BLaER1 treated with 17β-estradiol and CSF1 and Interleukin-3, amounts not matched to agents 10 nM and 100 nM (cell line): ENCODE measurements around the gene RBM38.

Experiments used
- H3K27ac ChIP-seq, 11 experiments: shearing (Covaris generic); formaldehyde crosslinking; 2 replicates each; pipeline ENCODE4 v1.8.1; 2022
- H3K27me3 ChIP-seq, 11 experiments: shearing (Covaris generic); formaldehyde crosslinking; 2 replicates each; pipeline ENCODE4 v1.8.1; 2022
- H3K36me3 ChIP-seq, 11 experiments: shearing (Covaris generic); formaldehyde crosslinking; 2 replicates each; pipeline ENCODE4 v1.8.1; 2022
- H3K4me1 ChIP-seq, 10 experiments: shearing (Covaris generic); formaldehyde crosslinking; 2 replicates each; pipeline ENCODE4 v1.8.1; 2022
- H3K4me2 ChIP-seq, 11 experiments: shearing (Covaris generic); formaldehyde crosslinking; 2 replicates each; pipeline ENCODE4 v1.8.1; 2022
- H3K4me3 ChIP-seq, 10 experiments: shearing (Covaris generic); formaldehyde crosslinking; 2 replicates each; pipeline ENCODE4 v1.8.1; 2022
- H3K9ac ChIP-seq, 11 experiments: shearing (Covaris generic); formaldehyde crosslinking; 2 replicates each; pipeline ENCODE4 v1.8.1; 2022
- H3K9me3 ChIP-seq, 11 experiments: shearing (Covaris generic); formaldehyde crosslinking; replicated peaks in 1 of 11; 2 replicates each; pipeline ENCODE4 v1.8.1; 2022
- H4K20me1 ChIP-seq, 11 experiments: shearing (Covaris generic); formaldehyde crosslinking; 2 replicates each; pipeline ENCODE4 v1.8.1; 2022
- Cebpa-rat ChIP-seq, 11 experiments: shearing (Covaris generic); IDR thresholded peaks; 2 replicates each; pipeline ENCODE4 v1.8.1; 2022

Gene RBM38

DNA sequence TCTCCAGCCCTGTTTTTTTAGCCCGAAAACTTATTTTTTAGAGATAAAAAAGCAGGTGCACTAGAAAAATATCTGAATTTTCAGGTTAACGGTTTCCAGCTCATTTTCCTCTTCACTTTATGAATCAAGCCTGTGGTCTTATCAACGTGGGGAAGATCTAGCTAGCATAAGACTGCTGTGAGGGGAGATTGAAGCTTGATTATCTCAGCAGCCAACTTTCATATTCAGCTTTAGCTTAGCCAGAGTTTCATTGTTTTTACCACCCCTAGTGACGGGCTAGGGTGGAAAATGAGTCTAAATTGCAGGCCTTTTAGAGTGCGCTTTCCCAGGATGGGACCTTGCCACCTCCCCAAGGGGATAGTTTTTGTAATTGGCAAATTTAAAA, 11.9 kb upstream of the RBM38 start:
- Histone ChIP-seq H3K9ac (no peak overlapping the region), H3K4me3 (no peak overlapping the region), H3K9me3 (no peaks in the 10 kb centered on the region), H3K27ac (no peak overlapping the region), H4K20me1 (peaks cover 0 to 59% (median 12%) of the 10 kb centered on the region in 11 experiments; a peak in 12 of 22 replicates), H3K27me3 (no peaks in the 10 kb centered on the region), H3K4me1 (peaks cover 0 to 33% (median 19%) of the 10 kb centered on the region in 10 experiments; a peak in 16 of 20 replicates), H3K36me3 (peaks cover 0 to 72% (median 5%) of the 10 kb centered on the region in 11 experiments; a peak in 21 of 22 replicates), H3K4me2 (no peak overlapping the region)
- TF ChIP-seq Cebpa-rat (IDR thresholded peaks at IDR 0.05) = no peak

DNA sequence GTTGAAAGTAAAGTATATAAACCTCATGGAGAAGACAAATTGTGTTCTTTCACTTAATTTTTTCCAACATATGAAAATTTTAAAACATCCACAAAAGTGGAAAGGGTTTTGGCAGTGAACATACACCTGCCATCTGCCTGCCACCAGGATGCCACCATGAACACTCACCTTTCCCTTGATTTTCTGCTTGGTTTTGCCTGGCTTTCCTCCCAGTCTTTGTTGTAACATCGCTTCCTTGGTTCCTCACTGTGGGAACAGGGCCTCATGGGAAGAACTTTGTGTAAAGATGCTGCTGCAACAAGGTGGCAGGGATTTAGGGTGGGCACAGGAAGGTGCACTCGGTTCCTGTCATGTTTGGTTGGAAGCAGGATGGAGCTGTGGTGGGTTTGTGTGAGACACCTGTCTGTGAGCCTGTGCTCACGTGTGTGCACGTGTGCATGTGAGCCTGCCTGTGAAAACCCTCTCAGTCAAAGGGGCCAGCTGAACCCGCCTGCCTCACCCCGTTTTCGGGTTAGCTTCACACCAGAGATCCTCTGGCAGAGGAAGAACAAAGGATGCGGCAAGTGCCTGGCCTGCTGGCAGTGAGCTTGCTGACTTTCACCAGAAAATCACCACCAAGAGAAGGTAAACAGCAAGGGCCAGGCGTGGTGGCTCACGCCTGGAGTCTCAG, 11.0 kb upstream of the RBM38 start:
- no peak; a peak in 1 of 22 replicates for TF ChIP-seq Cebpa-rat (IDR thresholded peaks at IDR 0.05)
- Histone ChIP-seq H3K36me3 (peaks cover 0 to 69% (median 10%) of the 10 kb centered on the region in 11 experiments; a peak in 21 of 22 replicates), H3K4me2 (no peak overlapping the region), H3K27ac (0 out of 22 replicates have a peak overlapping the region, but pooled peaks of 1 of the 11 experiments have one; percentile 13), H4K20me1 (peaks cover 0 to 50% (median 11%) of the 10 kb centered on the region in 11 experiments; a peak in 12 of 22 replicates), H3K9ac (0 out of 22 replicates have a peak overlapping the region, but pooled peaks of 1 of the 11 experiments have one; percentile 7), H3K4me3 (no peak overlapping the region), H3K9me3 (no peaks in the 10 kb centered on the region), H3K4me1 (peaks cover 0 to 32% (median 13%) of the 10 kb centered on the region in 10 experiments; a peak in 16 of 20 replicates), H3K27me3 (no peaks in the 10 kb centered on the region)

DNA sequence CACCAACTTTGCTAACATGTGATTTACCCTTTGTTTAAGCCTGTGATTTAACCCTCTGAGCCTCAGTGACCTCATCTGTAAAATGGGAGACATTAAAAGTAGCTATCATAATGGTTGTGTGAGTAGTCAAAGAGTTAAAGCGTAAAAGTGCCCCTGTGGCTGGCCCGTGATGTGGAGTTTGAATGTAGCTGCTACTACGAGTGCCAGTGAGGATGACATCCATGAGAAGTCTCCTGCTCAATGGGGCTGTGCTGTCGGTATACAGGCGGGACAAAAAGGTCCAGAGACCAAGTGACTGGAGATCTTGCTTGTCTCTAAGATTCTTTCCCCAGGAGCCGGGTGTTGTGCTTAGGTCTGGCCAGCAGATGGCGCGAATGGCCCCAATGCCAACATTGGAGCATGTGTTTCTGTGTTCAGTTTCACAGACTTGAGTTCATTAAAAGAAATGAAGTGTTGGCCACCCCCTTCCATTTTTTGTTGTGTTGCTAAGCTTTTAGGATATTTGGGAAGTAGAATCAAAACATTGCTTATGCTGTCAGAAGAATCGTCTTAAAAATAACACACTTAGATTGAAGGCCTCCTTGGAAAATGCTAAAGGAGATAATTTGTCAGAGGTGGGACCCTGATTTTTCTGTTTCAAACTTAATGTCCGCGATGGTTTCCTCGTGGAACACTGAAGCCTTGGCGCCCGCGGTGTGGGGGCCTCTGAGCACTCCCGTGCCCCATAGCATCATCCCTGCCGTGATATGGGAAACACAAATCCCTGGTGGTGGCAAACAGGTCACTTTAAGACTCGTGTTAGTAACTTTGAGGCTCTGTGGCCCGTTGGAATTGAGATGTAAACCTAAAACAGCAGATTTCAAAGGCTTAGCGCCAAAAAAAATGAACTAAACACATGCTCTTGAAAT, 9.3 kb upstream of the RBM38 start:
- peak overlapping the region in 8 of 11 experiments; percentile 2 to 53 (median 38); a peak in 10 of 22 replicates for H3K9ac ChIP-seq
- peak overlapping the region in 9 of 11 experiments; percentile 18 to 58 (median 51); a peak in 14 of 22 replicates for H3K27ac ChIP-seq
- no peaks in the 10 kb centered on the region for H3K9me3 ChIP-seq
- no peak for TF ChIP-seq Cebpa-rat (IDR thresholded peaks at IDR 0.05)
- H4K20me1 ChIP-seq = peaks cover 0 to 33% (median 6%) of the 10 kb centered on the region in 11 experiments; a peak in 9 of 22 replicates
- H3K36me3 ChIP-seq = peaks cover 3 to 53% (median 18%) of the 10 kb centered on the region in 11 experiments; a peak in 21 of 22 replicates
- peak overlapping the region in 5 of 11 experiments; percentile 7 to 16 (median 11); a peak in 3 of 22 replicates for H3K4me2 ChIP-seq
- no peaks in the 10 kb centered on the region for H3K27me3 ChIP-seq
- peaks cover 0 to 28% (median 9%) of the 10 kb centered on the region in 10 experiments; a peak in 14 of 20 replicates for H3K4me1 ChIP-seq
- H3K4me3 ChIP-seq = no peak overlapping the region

DNA sequence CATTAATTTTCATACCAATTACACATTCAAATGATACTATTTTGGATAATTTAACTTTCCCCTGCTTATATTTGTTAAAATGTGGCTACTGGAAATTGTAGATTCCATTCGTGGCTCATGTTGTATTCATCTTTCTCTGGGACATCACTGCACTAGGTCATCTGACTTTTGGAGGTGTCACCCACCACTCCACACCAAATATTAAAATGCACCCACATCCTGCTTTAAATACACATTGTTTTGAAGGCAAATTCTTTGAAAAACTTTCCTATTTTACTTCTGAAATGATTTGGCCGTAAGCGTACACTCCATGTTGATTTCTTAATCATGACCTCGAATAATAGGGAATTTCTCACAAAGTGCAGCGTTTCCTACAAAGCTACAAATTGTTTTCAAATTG, 8.7 kb upstream of the RBM38 start:
- peaks cover 0 to 27% (median under 1%) of the 10 kb centered on the region in 11 experiments; a peak in 7 of 22 replicates for H4K20me1 ChIP-seq
- peak overlapping the region in 3 of 11 experiments; percentile 7 to 16 (median 7); a peak in 1 of 22 replicates for H3K4me2 ChIP-seq
- no peak for TF ChIP-seq Cebpa-rat (IDR thresholded peaks at IDR 0.05)
- peaks cover 0 to 28% (median 10%) of the 10 kb centered on the region in 10 experiments; a peak in 14 of 20 replicates for H3K4me1 ChIP-seq
- no peaks in the 10 kb centered on the region for H3K27me3 ChIP-seq
- H3K9ac ChIP-seq = peak overlapping the region in 7 of 11 experiments; percentile 2 to 53 (median 40); a peak in 5 of 22 replicates
- H3K27ac ChIP-seq = peak overlapping the region in 7 of 11 experiments; percentile 37 to 58 (median 55); a peak in 9 of 22 replicates
- H3K9me3 ChIP-seq = no peaks in the 10 kb centered on the region
- H3K4me3 ChIP-seq = no peak overlapping the region
- H3K36me3 ChIP-seq = peaks cover 3 to 46% (median 18%) of the 10 kb centered on the region in 11 experiments; a peak in 21 of 22 replicates

DNA sequence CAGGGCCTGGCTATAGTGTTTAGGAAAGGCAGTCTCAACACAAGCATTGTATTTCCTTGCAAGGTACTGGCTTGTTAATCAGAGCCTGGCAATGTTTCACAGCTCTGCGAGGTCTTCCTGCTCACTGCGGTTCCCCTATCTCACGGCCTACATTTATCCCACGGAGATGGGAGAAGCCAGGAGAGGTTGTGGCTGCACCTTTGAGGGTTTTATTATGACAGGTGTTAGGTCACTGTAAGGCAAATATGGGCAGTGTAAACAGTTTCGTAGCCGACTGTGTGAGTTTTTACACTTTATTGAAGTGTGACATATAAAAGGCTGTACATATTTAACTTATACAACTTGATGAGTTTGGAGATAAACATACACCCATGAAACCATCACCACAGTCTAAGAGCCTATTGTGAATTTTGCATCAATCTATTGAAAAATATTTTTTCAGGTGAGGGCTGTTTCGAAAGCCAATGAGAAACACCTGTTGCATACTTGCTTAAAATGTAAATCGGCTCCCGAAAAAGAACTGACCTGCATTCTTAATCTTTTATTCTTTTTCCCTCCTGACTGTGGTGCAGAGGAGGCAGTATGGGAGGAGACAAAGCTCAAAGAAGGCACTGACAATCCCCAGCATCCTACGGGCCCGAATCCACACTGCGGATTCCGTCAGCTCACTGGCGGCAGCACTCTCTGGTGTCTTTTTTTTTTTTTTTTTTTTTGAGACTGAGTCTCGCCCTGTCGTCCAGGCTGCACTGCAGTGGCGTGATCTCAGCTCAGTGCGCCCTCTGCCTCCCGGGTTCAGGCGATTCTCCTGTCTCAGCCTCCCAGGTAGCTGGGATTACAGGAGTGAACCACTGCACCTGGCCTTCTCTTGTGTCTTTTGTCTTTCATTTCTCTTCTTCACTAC, 7.5 kb upstream of the RBM38 start:
- Histone ChIP-seq H3K4me1 (peaks cover 10 to 33% (median 19%) of the 10 kb centered on the region in 10 experiments; a peak in 18 of 20 replicates), H3K4me2 (no peak overlapping the region), H3K9ac (0 out of 22 replicates have a peak overlapping the region, but pooled peaks of 1 of the 11 experiments have one; percentile 13), H3K36me3 (peaks cover 3 to 34% (median 18%) of the 10 kb centered on the region in 11 experiments; a peak in 21 of 22 replicates), H3K9me3 (no peaks in the 10 kb centered on the region), H3K4me3 (no peak overlapping the region), H4K20me1 (peaks cover 0 to 18% (median 0%) of the 10 kb centered on the region in 11 experiments; a peak in 2 of 22 replicates), H3K27ac (no peak overlapping the region), H3K27me3 (no peaks in the 10 kb centered on the region)
- TF ChIP-seq Cebpa-rat (IDR thresholded peaks at IDR 0.05) = no peak

GRCh38 chr20:57384486-57384885, 6.7 kb upstream of the RBM38 start:
- Histone ChIP-seq H4K20me1 (peaks cover 0 to 11% (median 0%) of the 10 kb centered on the region in 11 experiments; a peak in 2 of 22 replicates), H3K27me3 (no peaks in the 10 kb centered on the region), H3K4me2 (peak overlapping the region in 1 of 11 experiments; percentile 48; a peak in 2 of 22 replicates), H3K36me3 (peaks cover 3 to 27% (median 18%) of the 10 kb centered on the region in 11 experiments; a peak in 21 of 22 replicates), H3K27ac (peak overlapping the region in 1 of 11 experiments; percentile 2; a peak in 1 of 22 replicates), H3K9ac (peak overlapping the region in 3 of 11 experiments; percentile 6 to 13 (median 12); a peak in 2 of 22 replicates), H3K9me3 (no peaks in the 10 kb centered on the region), H3K4me1 (peaks cover 15 to 39% (median 27%) of the 10 kb centered on the region in 10 experiments), H3K4me3 (no peak overlapping the region)
- no peak for TF ChIP-seq Cebpa-rat (IDR thresholded peaks at IDR 0.05)

GRCh38 chr20:57384953-57385761, 6.0 kb upstream of the RBM38 start:
- Histone ChIP-seq H4K20me1 (peaks cover 0 to 4% (median 0%) of the 10 kb centered on the region in 11 experiments; a peak in 1 of 22 replicates), H3K36me3 (peaks cover 3 to 22% (median 12%) of the 10 kb centered on the region in 11 experiments; a peak in 21 of 22 replicates), H3K27me3 (no peaks in the 10 kb centered on the region), H3K4me2 (peak overlapping the region in 4 of 11 experiments; percentile 7 to 48 (median 17); a peak in 4 of 22 replicates), H3K9ac (peak overlapping the region in 4 of 11 experiments; percentile 6 to 13 (median 12); a peak in 5 of 22 replicates), H3K9me3 (no peaks in the 10 kb centered on the region), H3K4me1 (peaks cover 22 to 46% (median 34%) of the 10 kb centered on the region in 10 experiments), H3K27ac (no peak overlapping the region; a peak in 2 of 22 replicates), H3K4me3 (no peak overlapping the region)
- TF ChIP-seq Cebpa-rat (IDR thresholded peaks at IDR 0.05) = no peak
